ENCODE data around the gene NDUFS6.

The NDUFS6 gene

GRCh38 chr5:1818784-1819183, 17.6 kb downstream of the NDUFS6 start:
- DNase-seq = no peak

DNA sequence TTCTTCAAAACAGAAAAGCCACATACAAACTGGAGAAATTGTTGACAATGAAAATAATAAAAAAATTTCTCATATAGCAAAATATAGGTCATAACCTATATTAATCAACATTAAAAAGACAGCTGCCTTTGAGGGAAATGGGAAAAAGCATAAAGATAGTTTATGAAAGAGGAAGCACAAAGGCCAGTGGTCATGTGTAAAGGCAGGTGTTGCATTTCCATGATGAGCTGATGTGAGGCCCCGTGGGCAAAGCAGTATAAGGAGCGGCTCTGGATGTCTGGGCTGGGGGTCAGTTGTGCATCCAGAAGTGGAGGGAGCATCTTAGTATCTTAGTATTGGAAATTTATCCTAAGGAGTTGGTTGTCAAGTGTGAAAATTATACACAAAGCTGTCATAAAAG, 18.3 kb downstream of the NDUFS6 start:
- DNase-seq = no peak

DNA sequence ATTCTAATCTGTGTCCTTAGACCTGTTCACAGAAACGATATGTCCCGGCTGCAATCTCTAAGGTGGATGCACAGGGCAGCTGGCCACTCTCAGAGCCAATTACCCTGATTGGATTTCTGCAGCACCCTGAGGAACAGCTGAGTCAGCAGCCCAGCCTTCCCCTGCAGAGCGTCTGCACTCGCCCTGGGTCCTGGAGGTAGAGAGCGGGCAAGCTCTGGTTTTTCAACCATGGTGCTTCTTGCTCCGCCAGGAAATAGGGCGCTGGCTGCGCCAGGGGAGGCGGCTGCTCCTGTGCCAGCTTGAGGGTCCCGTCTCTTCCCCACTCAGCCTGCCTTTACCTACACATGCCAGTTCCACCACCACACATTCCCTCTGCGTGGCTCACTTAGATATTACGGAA, 19.2 kb downstream of the NDUFS6 start:
- DNase-seq = no peak

DNA sequence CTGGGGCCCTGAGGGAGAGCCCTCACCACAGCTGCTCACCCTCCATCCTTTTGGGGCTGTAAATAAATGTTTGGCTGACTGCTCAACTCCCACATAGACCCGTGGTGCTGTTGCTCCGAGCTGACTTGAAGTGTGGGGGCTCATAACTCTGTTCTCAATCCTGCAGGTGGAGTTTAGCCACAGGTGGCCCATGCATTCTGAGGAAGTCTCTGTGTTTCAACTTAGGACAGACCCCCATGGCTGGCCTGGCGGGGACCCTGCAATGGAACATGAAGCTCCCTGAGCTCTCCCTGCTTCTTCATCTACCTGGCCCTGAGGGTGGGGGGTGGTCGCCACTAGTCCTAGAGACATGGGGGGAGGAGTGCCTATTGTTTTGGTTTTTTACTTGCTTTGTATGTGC, 19.7 kb downstream of the NDUFS6 start:
- no peak for DNase-seq

- no peak for DNase-seq
These were observed 20.7 kb downstream of the NDUFS6 start for GRCh38 chr5:1821862-1822261.

GRCh38 chr5:1823381-1824034, 22.3 kb downstream of the NDUFS6 start:
- DNase-seq = no peak

DNA sequence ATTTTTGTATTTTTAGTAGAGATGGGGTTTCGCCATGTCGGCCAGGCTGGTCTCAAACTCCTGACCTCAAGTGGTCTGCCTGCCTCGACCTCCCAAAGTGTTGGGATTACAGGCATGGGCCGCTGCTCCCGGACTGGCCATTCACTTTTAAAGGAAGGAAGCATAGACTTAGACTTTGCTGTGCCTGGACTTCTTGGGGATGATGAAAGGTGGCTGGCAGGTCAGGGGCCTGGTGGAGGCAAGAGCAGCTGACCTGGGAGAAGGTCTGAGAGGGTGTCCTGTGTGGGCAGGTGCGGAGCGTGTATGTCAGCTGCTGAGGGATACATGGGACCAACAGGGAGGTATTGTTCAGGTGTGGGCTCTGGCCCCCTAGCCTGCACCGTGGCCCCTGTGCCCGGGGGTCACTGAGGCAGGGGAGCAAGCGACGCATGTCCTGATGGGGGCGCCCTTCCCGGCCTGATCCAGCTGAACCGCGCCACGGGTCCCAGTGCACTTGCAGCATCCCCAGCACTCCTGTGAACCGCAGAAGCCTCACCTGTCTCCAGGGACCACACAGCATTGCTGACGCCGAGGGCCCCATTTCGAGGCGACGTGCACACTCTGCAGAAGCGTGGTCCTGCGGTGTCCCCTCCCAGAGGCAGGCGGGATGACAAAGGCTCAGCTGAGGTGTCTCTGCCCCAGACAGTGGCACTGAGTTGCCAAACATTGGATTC, 23.1 kb downstream of the NDUFS6 start:
- no peak for DNase-seq

DNA sequence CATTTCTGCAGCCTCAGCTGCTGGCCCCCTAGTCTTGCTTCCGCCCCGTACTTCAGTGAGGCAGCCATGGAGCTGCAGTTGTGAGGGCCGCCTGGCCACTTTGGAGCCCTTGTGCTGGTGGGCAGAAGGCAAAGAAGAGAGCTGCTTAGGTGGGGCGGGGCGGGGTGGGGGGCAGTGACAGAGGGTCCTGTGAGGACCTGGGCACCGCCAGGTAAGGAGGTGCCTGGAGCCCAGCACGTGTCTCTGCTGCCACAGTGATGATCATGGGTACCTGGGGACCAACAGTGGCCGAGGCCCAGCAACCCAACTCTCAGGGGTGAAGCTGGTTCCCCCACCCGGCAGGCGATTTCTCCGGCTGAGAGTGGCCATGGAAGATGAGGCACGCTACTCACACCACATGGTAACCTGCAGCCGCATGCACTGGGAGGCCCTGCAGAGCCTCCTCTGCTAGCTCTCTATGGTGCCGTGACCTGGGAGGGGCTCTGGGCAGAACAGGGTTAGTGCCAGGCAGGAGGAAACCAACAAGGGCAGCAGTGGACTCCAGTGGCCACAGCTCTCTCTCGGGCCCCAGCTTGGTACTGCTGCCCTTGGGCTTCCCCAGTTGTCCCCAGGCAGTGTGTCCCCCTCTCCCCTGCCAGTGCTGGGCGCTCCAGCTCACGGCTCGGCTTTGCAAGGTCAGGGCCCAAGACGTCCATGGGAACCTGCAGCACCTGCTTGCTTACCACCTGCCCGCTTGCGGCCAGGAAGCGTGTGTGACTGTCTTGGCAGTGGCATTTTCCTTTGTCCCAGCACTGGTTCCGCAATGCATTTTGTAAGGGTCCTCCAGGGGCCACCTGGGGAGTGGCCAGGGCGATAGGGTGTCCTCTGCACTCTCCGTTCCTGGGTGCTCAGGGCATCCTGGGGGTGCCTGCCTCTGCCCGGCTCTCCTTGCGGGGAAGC, 24.0 kb downstream of the NDUFS6 start:
- DNase-seq = no peak

DNA sequence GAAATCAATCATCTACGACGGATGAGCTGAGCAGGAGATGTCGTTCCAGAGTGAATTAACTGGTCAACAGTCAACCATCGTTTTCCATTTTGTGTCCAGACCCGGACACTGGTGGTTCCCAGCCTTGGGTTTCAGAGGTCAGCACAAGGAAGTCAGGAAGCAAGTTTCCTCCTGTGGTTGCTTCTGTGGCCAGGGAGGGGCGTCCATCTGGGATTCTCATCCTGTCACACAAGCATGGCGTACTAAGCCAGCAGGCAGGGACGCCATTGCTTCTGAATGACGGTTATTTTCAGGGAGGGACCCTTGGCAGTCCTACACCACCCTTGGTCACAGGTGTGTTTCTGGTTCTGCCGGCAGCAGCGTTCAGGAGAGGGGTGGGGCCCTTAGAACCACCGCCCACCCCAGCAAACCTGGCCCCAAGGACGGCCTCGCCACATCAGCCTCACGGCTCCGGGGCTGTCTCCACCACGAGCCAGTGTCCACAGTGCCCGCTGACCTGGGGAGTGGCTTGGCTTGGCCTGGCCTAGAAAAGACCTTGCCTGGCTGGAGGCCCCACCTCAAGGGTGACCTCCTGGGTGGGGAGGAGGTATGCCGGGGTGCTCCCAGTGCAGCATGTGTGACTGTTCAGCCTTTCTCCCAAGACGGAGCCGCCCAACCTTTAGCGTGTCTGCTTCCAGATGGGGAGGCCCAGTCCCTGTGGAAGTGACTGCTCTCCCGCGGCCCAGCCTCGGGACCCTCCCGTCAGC, 25.2 kb downstream of the NDUFS6 start:
- DNase-seq = no peak

GRCh38 chr5:1827025-1827885, 26.0 kb downstream of the NDUFS6 start:
- no peak for DNase-seq

- DNase-seq = no peak
These were observed 26.7 kb downstream of the NDUFS6 start for GRCh38 chr5:1827886-1828397.

DNA sequence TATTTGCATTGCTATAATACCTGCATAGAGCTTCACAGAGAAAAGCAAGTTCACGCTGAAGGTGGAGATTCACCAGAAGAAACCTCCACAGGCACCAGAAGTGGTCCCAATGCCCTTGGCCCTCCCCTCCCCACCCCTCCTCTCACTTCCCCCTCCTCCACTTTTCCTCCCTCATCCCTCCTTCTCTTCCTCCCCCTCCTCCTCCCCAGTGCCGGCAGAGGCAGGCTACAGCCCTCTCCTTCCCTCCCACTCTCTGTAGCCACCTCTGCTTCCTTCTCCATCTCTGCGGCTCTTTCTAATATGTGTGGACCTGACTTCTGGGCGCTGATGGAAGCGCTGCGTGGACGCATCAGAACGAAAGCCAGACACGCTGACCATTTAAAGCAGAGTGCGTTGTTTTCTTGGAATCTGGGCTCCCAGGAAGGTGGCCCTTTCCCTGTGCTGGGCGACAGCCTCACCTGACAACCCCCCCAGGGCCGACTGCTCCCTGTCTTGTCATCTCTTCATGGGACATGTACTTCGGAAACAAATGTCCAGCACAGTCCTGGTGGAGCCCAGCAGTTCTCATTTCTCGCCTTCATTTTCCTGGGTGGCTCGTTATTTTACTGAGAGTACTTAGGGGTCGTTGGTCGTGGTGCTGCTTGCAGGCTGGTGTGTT, 29.5 kb downstream of the NDUFS6 start:
- DNase-seq = no peak

DNA sequence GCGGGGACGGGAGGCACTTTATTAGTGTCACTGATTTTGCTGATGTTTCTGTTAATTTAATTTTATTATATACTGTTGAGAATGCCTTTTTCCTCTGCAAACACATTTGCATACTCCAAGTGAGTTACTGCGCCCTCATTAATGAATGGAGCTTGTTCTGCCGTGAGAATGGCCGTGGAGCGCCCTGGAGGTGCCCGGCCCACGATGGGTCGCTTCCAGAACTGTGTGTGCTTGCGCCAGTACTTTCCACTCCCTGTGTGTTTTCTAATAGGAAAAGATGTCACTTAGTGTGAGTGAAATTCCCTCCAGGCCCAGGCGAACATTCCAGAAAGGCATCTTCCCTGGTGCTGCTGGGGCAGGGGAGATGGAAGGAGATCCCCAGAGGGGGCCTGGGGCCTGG, 30.1 kb downstream of the NDUFS6 start:
- no peak for DNase-seq

GRCh38 chr5:1831677-1832313, 30.6 kb downstream of the NDUFS6 start:
- no peak for DNase-seq

DNA sequence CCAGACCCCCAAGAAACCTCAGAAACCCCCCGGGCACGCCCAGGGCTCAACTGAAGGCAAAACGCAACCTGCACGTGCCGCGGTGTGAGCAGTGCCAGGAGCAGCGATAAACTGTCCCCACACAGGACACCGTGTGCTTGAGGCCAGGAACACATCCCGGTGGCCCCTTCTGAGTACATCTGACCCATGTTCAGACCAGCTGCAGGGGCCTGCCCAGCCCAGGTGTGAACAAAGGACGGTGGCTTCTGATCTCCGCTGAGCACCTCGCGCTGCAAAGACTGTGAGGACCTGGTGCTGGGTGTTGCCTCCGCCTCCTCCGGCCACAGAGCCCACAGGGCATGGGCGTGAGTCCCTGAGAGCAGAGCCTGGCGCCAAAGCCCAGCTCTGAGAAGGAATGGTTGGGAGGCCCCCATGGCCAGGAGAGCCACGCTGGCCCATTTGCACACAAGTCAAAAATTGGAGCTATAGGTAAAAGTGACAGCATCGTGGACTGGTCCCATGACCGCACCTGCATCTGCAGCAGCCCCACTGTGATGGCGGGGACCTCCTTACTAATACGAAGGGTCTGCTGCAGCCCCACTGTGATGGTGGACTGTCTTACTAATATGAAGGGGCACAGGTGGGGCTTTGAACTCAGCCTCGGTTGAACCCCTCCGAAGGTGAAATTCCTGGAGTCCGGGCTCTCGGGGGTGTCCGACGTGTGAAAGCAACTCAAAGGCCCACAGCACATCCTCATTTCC, 31.5 kb downstream of the NDUFS6 start:
- no peak for DNase-seq

DNA sequence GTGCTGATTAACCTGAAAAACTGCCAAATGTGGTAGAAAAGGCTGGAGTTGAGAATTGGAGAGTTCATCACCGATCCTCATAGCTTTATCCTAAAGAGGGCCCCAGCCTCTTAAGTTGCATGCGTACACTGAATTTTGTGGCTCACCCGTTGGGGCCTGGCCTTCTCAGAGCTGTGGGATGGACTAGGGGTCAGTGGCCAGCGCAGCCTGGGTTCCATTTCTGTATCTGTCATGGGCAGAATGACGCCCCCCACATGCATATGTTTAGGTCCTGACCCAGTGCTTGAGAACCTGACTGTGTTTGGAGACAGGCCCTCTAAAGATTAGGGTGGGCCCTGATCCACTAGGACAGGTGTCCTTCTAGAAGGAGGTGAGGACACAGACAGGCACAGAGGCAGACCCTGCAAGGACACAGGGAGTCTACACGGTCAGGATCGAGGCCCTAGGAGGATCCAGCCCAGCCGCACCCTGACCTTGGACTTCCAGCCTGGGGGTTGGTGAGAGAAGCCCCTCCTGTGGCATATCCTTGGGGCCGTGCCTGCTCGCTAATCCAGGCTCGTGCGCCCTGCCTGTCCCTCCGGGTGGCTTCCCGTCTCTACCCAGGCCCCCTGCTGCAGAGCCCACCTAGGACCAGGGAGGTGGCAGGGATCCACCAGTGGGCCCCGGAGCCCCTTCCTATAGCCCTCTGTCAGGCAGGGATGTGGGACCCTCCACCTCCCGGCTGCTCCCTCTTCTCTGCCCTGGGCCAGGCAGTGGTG, 32.2 kb downstream of the NDUFS6 start:
- no peak for DNase-seq

- no peak for DNase-seq
These were observed 32.9 kb downstream of the NDUFS6 start for GRCh38 chr5:1834022-1834551.

GRCh38 chr5:1834721-1835429, 33.7 kb downstream of the NDUFS6 start:
- DNase-seq = no peak
